ENCODE results near the gene PHKG1. TPM values are rescaled to one million over a fixed set of nuclear protein-coding genes. Genes with fewer than 3 reads are reported as not detected.

PHKG1 gene
- total and polyA plus RNA-seq, 2 of the 8 experiments (the other 6 are each of a cell fraction or from before 2014, with no cell fraction given) = 0.03 to 0.61 TPM

DNA sequence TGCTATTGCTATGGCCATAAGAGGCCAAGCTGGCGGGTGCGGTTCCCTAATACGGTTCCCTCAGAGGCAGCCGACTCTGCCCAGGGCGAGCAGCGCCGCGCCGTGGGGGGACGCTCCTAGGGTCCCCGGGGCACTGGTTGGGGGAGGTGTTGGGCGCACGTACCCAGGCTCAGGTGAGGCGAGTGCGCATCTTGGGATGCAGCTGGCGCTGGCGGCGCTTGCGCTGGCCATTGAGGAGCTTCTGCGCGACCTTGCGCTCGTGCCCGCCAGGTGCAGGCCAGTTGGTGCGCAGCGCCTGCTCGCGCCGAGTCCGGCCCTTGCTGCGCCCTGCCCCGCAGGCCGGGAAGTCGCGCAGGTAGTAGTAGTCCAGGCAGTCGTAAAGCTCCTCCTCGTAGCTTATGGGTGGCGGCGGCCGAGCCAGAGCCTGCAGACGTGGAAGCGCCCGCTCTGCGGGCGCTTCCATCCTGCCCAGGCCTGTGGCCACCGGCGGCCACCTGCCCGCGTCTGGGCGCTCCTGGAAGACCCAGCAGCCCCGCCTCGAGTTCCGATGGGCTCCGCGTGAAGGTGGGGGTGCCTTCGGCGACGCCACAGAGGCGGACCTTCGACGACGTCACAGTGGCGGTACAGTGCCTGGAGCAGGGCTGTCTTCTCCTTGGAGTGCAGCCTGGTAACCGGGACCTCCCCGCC lies 23.2 kb upstream of the PHKG1 start, which contains the start of gene NUPR2:
TSS of gene NUPR2 (minus strand) at position 566 of the 687 bp plus-strand sequence. CDS start at position 463, 103 bp downstream.
- Histone ChIP-seq H3K4me2 (ENCODE audit: insufficient read depth in 1 of 2, low read depth in 2 of 2, low read length in 2 of 2) (no peak within 1 kb of the TSS), H2BK12ac (ENCODE audit: low read depth, low read length) (no peak within 1 kb of the TSS)
- WGBS, 2 experiments (ENCODE audit: extremely low coverage in 1 of 2, insufficient coverage in 1 of 2, insufficient read length in 1 of 2, insufficient replicate concordance in 2 of 2, low coverage in 1 of 2, low lambda C conversion rate in 2 of 2, missing lambda C conversion rate in 1 of 2) = 94% methylated on average over 50 of the region's 65 CpGs; no CpG with 5 or more reads in 1 of the 2 experiments
- no peak for TF ChIP-seq CTBP2 (IDR thresholded peaks at IDR 0.05; ENCODE audit: borderline replicate concordance, insufficient read depth, insufficient read length, low read length)
- no peak for TF ChIP-seq KDM4A (IDR thresholded peaks at IDR 0.05; ENCODE audit: low read depth, low read length, severe bottlenecking)
- TF ChIP-seq SIX5 (IDR thresholded peaks at IDR 0.05; ENCODE audit: low read depth, low read length) = no peak
- TF ChIP-seq, protein P1, sequence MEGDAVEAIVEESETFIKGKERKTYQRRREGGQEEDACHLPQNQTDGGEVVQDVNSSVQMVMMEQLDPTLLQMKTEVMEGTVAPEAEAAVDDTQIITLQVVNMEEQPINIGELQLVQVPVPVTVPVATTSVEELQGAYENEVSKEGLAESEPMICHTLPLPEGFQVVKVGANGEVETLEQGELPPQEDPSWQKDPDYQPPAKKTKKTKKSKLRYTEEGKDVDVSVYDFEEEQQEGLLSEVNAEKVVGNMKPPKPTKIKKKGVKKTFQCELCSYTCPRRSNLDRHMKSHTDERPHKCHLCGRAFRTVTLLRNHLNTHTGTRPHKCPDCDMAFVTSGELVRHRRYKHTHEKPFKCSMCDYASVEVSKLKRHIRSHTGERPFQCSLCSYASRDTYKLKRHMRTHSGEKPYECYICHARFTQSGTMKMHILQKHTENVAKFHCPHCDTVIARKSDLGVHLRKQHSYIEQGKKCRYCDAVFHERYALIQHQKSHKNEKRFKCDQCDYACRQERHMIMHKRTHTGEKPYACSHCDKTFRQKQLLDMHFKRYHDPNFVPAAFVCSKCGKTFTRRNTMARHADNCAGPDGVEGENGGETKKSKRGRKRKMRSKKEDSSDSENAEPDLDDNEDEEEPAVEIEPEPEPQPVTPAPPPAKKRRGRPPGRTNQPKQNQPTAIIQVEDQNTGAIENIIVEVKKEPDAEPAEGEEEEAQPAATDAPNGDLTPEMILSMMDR (IDR thresholded peaks at IDR 0.05; ENCODE audit: control extremely low read depth in 1 of 3, insufficient read depth in 1 of 3, low read depth in 1 of 3, low read length in 3 of 3) = no peak
- no peak for TF ChIP-seq CBX5 (IDR thresholded peaks at IDR 0.05; ENCODE audit: low read depth, low read length)
- TF ChIP-seq E2F6 (IDR thresholded peaks at IDR 0.05) = no peak
- TF ChIP-seq POLR2AphosphoS5 (IDR thresholded peaks at IDR 0.05; ENCODE audit: low read depth, low read length) = no peak
- TF ChIP-seq USF2 (IDR thresholded peaks at IDR 0.05; ENCODE audit: low read length) = no peak

More for the DNA sequence above, 23.2 kb upstream of the PHKG1 start, which contains the start of gene NUPR2:
- no peak within 1 kb of the TSS for H2BK120ac ChIP-seq (replicated peaks; ENCODE audit: low read depth, low read length)
- H3K79me2 ChIP-seq (ENCODE audit: control insufficient read depth in 1 of 2, insufficient read depth in 2 of 2, low read length in 2 of 2) = no peaks in the 10 kb centered on the region
- H3K23me2 ChIP-seq (ENCODE audit: low read depth, low read length) = no peaks in the 10 kb centered on the region
- H3K9ac ChIP-seq (replicated peaks in 1 of 4; ENCODE audit: extremely low read depth in 1 of 4, low read depth in 3 of 4, low read length in 3 of 4) = no peak within 1 kb of the TSS
- no peak within 1 kb of the TSS for H3K4me3 ChIP-seq (ENCODE audit: extremely low read depth in 1 of 4, insufficient read depth in 2 of 4, low read depth in 3 of 4, low read length in 4 of 4)
- no peaks in the 10 kb centered on the region for H3K27me3 ChIP-seq (replicated peaks in 1 of 4; ENCODE audit: control insufficient read depth in 3 of 4, extremely low read depth in 1 of 4, insufficient read depth in 3 of 4, low read length in 3 of 4)
- no peak within 1 kb of the TSS for H3K56ac ChIP-seq (replicated peaks; ENCODE audit: insufficient read length, low read depth, low read length)
- H3K36me3 ChIP-seq (ENCODE audit: control insufficient read depth in 2 of 4, insufficient read depth in 4 of 4, low read length in 3 of 4) = no peaks in the 10 kb centered on the region
- no peak within 1 kb of the TSS for H3K23ac ChIP-seq (ENCODE audit: insufficient read length)
- H3K14ac ChIP-seq (ENCODE audit: insufficient read length) = no peak within 1 kb of the TSS
- CTCF ChIA-PET (ENCODE audit: partially characterized antibody) = no interaction called here
- H2BK20ac ChIP-seq (ENCODE audit: low read length) = no peak within 1 kb of the TSS
- no peak within 1 kb of the TSS for H2BK15ac ChIP-seq (ENCODE audit: low read length)
- FAIRE-seq = no peak
- H4K8ac ChIP-seq (ENCODE audit: extremely low read depth, insufficient read depth, low read length) = no peak within 1 kb of the TSS
- H2BK5ac ChIP-seq (ENCODE audit: low read depth, low read length) = no peak within 1 kb of the TSS
- H3K27ac ChIP-seq (ENCODE audit: low read depth, low read length) = no peak within 1 kb of the TSS
- H3K18ac ChIP-seq (ENCODE audit: extremely low read depth, low read length) = no peak within 1 kb of the TSS
- H2AFZ ChIP-seq (ENCODE audit: low read length) = no peak within 1 kb of the TSS
- peaks cover 28 to 59% of the 10 kb centered on the region in 2 experiments for H3K9me3 ChIP-seq (ENCODE audit: insufficient read depth in 2 of 2, low read depth in 1 of 2, low read length in 1 of 2)
- no peaks in the 10 kb centered on the region for H3K4me1 ChIP-seq (replicated peaks in 1 of 4; ENCODE audit: control insufficient read depth in 3 of 4, insufficient read depth in 4 of 4, low read length in 3 of 4)
- no peaks in the 10 kb centered on the region for H3K79me1 ChIP-seq (ENCODE audit: low read depth, low read length)
- POLR2A ChIA-PET (ENCODE audit: partially characterized antibody) = no interaction called here
- H4K20me1 ChIP-seq (replicated peaks in 1 of 2; ENCODE audit: control insufficient read depth in 1 of 2, insufficient read depth in 2 of 2, low read length in 2 of 2) = no peaks in the 10 kb centered on the region
- H4K91ac ChIP-seq (replicated peaks; ENCODE audit: insufficient read length, low read length) = no peak within 1 kb of the TSS
- H3K4ac ChIP-seq (replicated peaks; ENCODE audit: insufficient read length, low read depth, low read length) = no peak within 1 kb of the TSS
- no peak for DNase-seq (ENCODE audit: low read depth in 1 of 2, low spot score in 2 of 2)
- no peak within 1 kb of the TSS for H4K5ac ChIP-seq (ENCODE audit: insufficient read length, low read depth, low read length)
- no peak within 1 kb of the TSS for H2AK5ac ChIP-seq (ENCODE audit: low read depth, low read length)

Measured in H1 (cell line).